ENCODE measurements around the gene GTPBP6.
"Not testable (repeated sequence)": the region's sequence is repeated elsewhere in the genome, so short reads cannot be mapped to it uniquely, and the experiment has no call there.

GTPBP6 gene

GRCh38 chrX:334971-335757, 16.6 kb upstream of the GTPBP6 start:
- no peak for DNase-seq (ENCODE audit: low read depth)

GRCh38 chrX:334331-334891, 15.8 kb upstream of the GTPBP6 start:
- DNase-seq (ENCODE audit: low read depth), result no peak

- DNase-seq (ENCODE audit: low read depth), result no peak
These were observed 15.2 kb upstream of the GTPBP6 start for GRCh38 chrX:333611-334311.

- DNase-seq (ENCODE audit: low read depth), result no peak
These were observed 14.5 kb upstream of the GTPBP6 start for GRCh38 chrX:332916-333610.

GRCh38 chrX:332496-332860, 13.9 kb upstream of the GTPBP6 start:
- DNase-seq (ENCODE audit: low read depth), result no peak

GRCh38 chrX:331825-332495, 13.4 kb upstream of the GTPBP6 start:
- DNase-seq (ENCODE audit: low read depth), result no peak

GRCh38 chrX:331151-331824, 12.7 kb upstream of the GTPBP6 start:
- no peak for DNase-seq (ENCODE audit: low read depth)

GRCh38 chrX:330726-331150, 12.1 kb upstream of the GTPBP6 start:
- DNase-seq (ENCODE audit: low read depth), result no peak

GRCh38 chrX:330141-330725, 11.6 kb upstream of the GTPBP6 start:
- DNase-seq (ENCODE audit: low read depth), result not testable (repeated sequence)

GRCh38 chrX:329291-329910, 10.8 kb upstream of the GTPBP6 start:
- no peak for DNase-seq (ENCODE audit: low read depth)

GRCh38 chrX:327660-328126, 9.1 kb upstream of the GTPBP6 start:
- DNase-seq (ENCODE audit: low read depth), result no peak

GRCh38 chrX:324664-325063, 6.1 kb upstream of the GTPBP6 start:
- not testable (repeated sequence) for DNase-seq (ENCODE audit: low read depth)

- no peak for DNase-seq (ENCODE audit: low read depth)
These were observed 5.4 kb upstream of the GTPBP6 start for GRCh38 chrX:323721-324628.

GRCh38 chrX:320126-320783, 1.7 kb upstream of the GTPBP6 start:
- no peak for DNase-seq (ENCODE audit: low read depth)

GRCh38 chrX:319579-320125, 1.1 kb upstream of the GTPBP6 start:
- no peak for DNase-seq (ENCODE audit: low read depth)

GRCh38 chrX:318068-318738, 393 bp downstream of the GTPBP6 start:
- DNase-seq (ENCODE audit: low read depth), result peak; percentile 96

GRCh38 chrX:317424-318067, 1.1 kb downstream of the GTPBP6 start:
- no peak for DNase-seq (ENCODE audit: low read depth)
